ENCODE data around the gene BORCS5.

DNA sequence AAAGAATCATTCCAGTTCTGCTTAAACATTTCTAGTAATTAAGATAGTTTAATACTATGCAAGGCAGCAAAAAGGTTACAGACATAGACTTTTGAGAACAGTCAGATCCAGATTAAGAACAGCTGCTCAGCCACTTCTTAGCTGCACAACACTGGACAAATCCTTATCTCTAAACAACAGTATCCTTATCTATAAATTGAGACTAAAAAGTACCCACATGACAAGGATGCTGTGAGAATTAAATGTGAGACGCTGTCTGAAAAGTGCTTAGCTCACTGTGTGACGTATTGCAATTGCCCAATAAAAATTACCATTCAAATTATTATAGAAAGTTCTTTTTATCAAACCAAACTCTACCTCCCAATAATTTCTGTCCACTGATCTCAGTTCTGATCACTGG, 35.5 kb downstream of the BORCS5 start:
- TF ChIP-seq, protein P1, sequence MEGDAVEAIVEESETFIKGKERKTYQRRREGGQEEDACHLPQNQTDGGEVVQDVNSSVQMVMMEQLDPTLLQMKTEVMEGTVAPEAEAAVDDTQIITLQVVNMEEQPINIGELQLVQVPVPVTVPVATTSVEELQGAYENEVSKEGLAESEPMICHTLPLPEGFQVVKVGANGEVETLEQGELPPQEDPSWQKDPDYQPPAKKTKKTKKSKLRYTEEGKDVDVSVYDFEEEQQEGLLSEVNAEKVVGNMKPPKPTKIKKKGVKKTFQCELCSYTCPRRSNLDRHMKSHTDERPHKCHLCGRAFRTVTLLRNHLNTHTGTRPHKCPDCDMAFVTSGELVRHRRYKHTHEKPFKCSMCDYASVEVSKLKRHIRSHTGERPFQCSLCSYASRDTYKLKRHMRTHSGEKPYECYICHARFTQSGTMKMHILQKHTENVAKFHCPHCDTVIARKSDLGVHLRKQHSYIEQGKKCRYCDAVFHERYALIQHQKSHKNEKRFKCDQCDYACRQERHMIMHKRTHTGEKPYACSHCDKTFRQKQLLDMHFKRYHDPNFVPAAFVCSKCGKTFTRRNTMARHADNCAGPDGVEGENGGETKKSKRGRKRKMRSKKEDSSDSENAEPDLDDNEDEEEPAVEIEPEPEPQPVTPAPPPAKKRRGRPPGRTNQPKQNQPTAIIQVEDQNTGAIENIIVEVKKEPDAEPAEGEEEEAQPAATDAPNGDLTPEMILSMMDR (IDR thresholded peaks at IDR 0.05) = no peak
- no peak for TF ChIP-seq EZH2 (IDR thresholded peaks at IDR 0.05; ENCODE audit: borderline replicate concordance, insufficient read depth, low read depth, low read length, poor library complexity, severe bottlenecking)
